PC-9 (cell line): ENCODE measurements around the gene DLG3. TPM values are rescaled to one million over a fixed set of nuclear protein-coding genes. Genes with fewer than 3 reads are reported as not detected.
A peak's percentile ranks its signal among the peaks of the same experiment; 100 is the strongest.

ENCODE experiments used
- BruUV-seq: library from RNA; stranded (reverse); fragments of 400-500 nt; replicated peaks from 2 replicates; lab custom pipeline; 2021; lab: Mats Ljungman, UMichigan
- CTCF ChIA-PET: fragments of 300-600 bp; sonication (Branson Sonifier 250); formaldehyde crosslinking; loops from one replicate; lab custom pipeline; 2022; ENCODE audit warnings: antibody characterized with exemption; lab: Charles Lee
- POLR2A ChIA-PET: fragments of 300-600 bp; sonication (Branson Sonifier 250); formaldehyde crosslinking; loops from one replicate; lab custom pipeline; 2022; ENCODE audit warnings: antibody characterized with exemption; ENCODE audit not compliant: unreplicated experiment; lab: Charles Lee
- DNase-seq, 2 experiments: peaks; one replicate each; pipeline versions ENCODE4 v3.0.0 to v3.0.0-alpha.2; 2015 to 2022; ENCODE audit warnings: mixed read lengths in 1 of 2
- H2AFZ ChIP-seq: fragments of 200-600 bp; sonication (generic); 2 replicates; pipeline ENCODE4 v1.8.1; 2017; ENCODE audit warnings: antibody characterized with exemption
- H3F3A ChIP-seq: fragments of 200-600 bp; sonication (generic); 2 replicates; pipeline ENCODE4 v1.8.1; 2017; ENCODE audit warnings: antibody characterized with exemption, mild to moderate bottlenecking, low read depth; ENCODE audit not compliant: insufficient read depth
- H3K27ac ChIP-seq: fragments of 200-600 bp; sonication (generic); 2 replicates; pipeline ENCODE4 v1.6.1; 2016; ENCODE audit warnings: mixed run types
- H3K27me3 ChIP-seq: fragments of 200-600 bp; sonication (generic); 2 replicates; pipeline ENCODE4 v1.6.1; 2016; ENCODE audit warnings: low read depth, mixed run types; ENCODE audit not compliant: insufficient read depth
- H3K36me3 ChIP-seq: fragments of 200-600 bp; sonication (generic); 2 replicates; pipeline ENCODE4 v1.6.1; 2016; ENCODE audit warnings: low read depth, mixed run types
- H3K4me1 ChIP-seq: fragments of 200-600 bp; sonication (generic); replicated peaks from 2 replicates; pipeline ENCODE4 v1.6.1; 2016; ENCODE audit warnings: mixed run types; ENCODE audit not compliant: insufficient read depth
- H3K4me2 ChIP-seq: fragments of 200-600 bp; sonication (generic); 2 replicates; pipeline ENCODE4 v1.6.1; 2017; ENCODE audit warnings: mixed run types
- H3K4me3 ChIP-seq: fragments of 200-600 bp; sonication (generic); 2 replicates; pipeline ENCODE4 v1.6.1; 2016; ENCODE audit warnings: mixed run types
- H3K79me2 ChIP-seq: fragments of 200-600 bp; sonication (generic); 2 replicates; pipeline ENCODE4 v1.6.1; 2017; ENCODE audit warnings: low read depth, mixed run types
- H3K9me2 ChIP-seq: fragments of 200-600 bp; sonication (generic); 2 replicates; pipeline ENCODE4 v1.8.1; 2017; ENCODE audit warnings: mild to moderate bottlenecking; ENCODE audit not compliant: insufficient read depth
- H3K9me3 ChIP-seq: fragments of 200-600 bp; sonication (generic); 2 replicates; pipeline ENCODE4 v1.8.1; 2016; ENCODE audit warnings: low read depth; ENCODE audit not compliant: insufficient read depth
- H4K20me1 ChIP-seq: fragments of 200-600 bp; sonication (generic); 2 replicates; pipeline ENCODE4 v1.8.1; 2017; ENCODE audit not compliant: insufficient read depth
- CTCF ChIP-seq: fragments of 200-600 bp; sonication (generic); conservative IDR thresholded peaks from 2 replicates; pipeline ENCODE4 v1.6.1; 2017; ENCODE audit warnings: mixed run types, antibody characterized with exemption, mild to moderate bottlenecking, moderate library complexity
- EZH2 ChIP-seq: fragments of 200-600 bp; sonication (generic); IDR thresholded peaks from 2 replicates; pipeline ENCODE4 v1.8.0; 2017; ENCODE audit warnings: antibody characterized with exemption, low read depth
- intact Hi-C: fragments of 100-400 bp; cut with micrococcal nuclease; formaldehyde crosslinking; loops from one replicate; pipeline ENCODE4 v1.10.0; 2022; ENCODE audit not compliant: unreplicated experiment
- total RNA-seq: library from RNA; stranded (reverse); gene quantifications from 2 replicates; pipeline ENCODE4 v1.2.3, GENCODE V29; 2021

Gene DLG3
- total RNA-seq, 1 experiment from 2014 or later = 61.1 TPM

- H3K36me3 ChIP-seq = no peaks in the 10 kb centered on the region
- intact Hi-C loops = loop anchor here (5.0 kb wide), 1 partner anchor 121 kb away; no protein-coding TSS in a partner anchor
- no peaks in the 10 kb centered on the region for H3K79me2 ChIP-seq
- peak overlapping the region; percentile 49 for H3K4me2 ChIP-seq
- H3K27me3 ChIP-seq = no peaks in the 10 kb centered on the region
- peak overlapping the region; percentile 66 for H3K27ac ChIP-seq
- H3K4me1 ChIP-seq = peaks cover 12% of the 10 kb centered on the region
- H3K4me3 ChIP-seq = no peak overlapping the region
- ChIA-PET CTCF (interaction anchor here (0.6 kb wide), 2 partner anchors 101 to 631 kb away, joined by 3 to 13 read pairs; no protein-coding TSS in a partner anchor), POLR2A (no interaction called here)
- no peaks in the 10 kb centered on the region for H4K20me1 ChIP-seq
- peak overlapping the region; percentile 71 for H2AFZ ChIP-seq
- TF ChIP-seq CTCF (no peak), EZH2 (no peak)
- no peaks in the 10 kb centered on the region for H3K9me3 ChIP-seq
- no peaks in the 10 kb centered on the region for H3F3A ChIP-seq
- no peak for DNase-seq
- BruUV-seq = no TSS peak
- H3K9me2 ChIP-seq = no peaks in the 10 kb centered on the region
Observed at GRCh38 chrX:70553516-70553915, 108.9 kb downstream of the DLG3 start.

GRCh38 chrX:70554081-70554480 is 109.4 kb downstream of the DLG3 start:
- ChIA-PET POLR2A (no interaction called here), CTCF (interaction anchor here (0.6 kb wide), 2 partner anchors 102 to 631 kb away, joined by 3 to 13 read pairs; no protein-coding TSS in a partner anchor)
- Histone ChIP-seq H3K79me2 (no peaks in the 10 kb centered on the region), H3K27ac (peak overlapping the region; percentile 66), H4K20me1 (no peaks in the 10 kb centered on the region), H3K36me3 (no peaks in the 10 kb centered on the region), H3F3A (no peaks in the 10 kb centered on the region), H3K4me1 (peaks cover 12% of the 10 kb centered on the region), H3K27me3 (no peaks in the 10 kb centered on the region), H3K9me3 (no peaks in the 10 kb centered on the region), H3K4me2 (peak overlapping the region; percentile 49), H2AFZ (peak overlapping the region; percentile 71), H3K4me3 (no peak overlapping the region), H3K9me2 (no peaks in the 10 kb centered on the region)
- TF ChIP-seq EZH2 = no peak
- TF ChIP-seq CTCF = peak; percentile 52; the same call in 1 of the 2 replicates
- no TSS peak for BruUV-seq
- intact Hi-C loops = loop anchor here (5.0 kb wide), 1 partner anchor 122 kb away; no protein-coding TSS in a partner anchor
- peak in 1 of 2 experiments; percentile 35 for DNase-seq

GRCh38 chrX:70554523-70554922 is 109.9 kb downstream of the DLG3 start:
- CTCF ChIA-PET = no interaction called here
- H3K27ac ChIP-seq = no peak overlapping the region
- no peaks in the 10 kb centered on the region for H4K20me1 ChIP-seq
- POLR2A ChIA-PET = no interaction called here
- H3K4me3 ChIP-seq = no peak overlapping the region
- no peaks in the 10 kb centered on the region for H3F3A ChIP-seq
- peaks cover 12% of the 10 kb centered on the region for H3K4me1 ChIP-seq
- TF ChIP-seq CTCF (no peak), EZH2 (no peak)
- H3K36me3 ChIP-seq = no peaks in the 10 kb centered on the region
- no peaks in the 10 kb centered on the region for H3K9me2 ChIP-seq
- H3K9me3 ChIP-seq = no peaks in the 10 kb centered on the region
- no peak overlapping the region for H3K4me2 ChIP-seq
- no peak for DNase-seq
- no peak overlapping the region for H2AFZ ChIP-seq
- no peaks in the 10 kb centered on the region for H3K27me3 ChIP-seq
- BruUV-seq = no TSS peak
- no peaks in the 10 kb centered on the region for H3K79me2 ChIP-seq
- intact Hi-C loops = loop anchor here (5.0 kb wide), 1 partner anchor 122 kb away; no protein-coding TSS in a partner anchor
